Neural progenitor cell (in vitro differentiated cells): ENCODE measurements around the gene GHR. TPM values are rescaled to one million over a fixed set of nuclear protein-coding genes. Genes with fewer than 3 reads are reported as not detected.

ENCODE experiments used
- DNase-seq: peaks from one replicate; pipeline ENCODE4 v3.0.0-alpha.2; 2016; ENCODE audit warnings: low spot score
- H2AFZ ChIP-seq: fragments of 200-600 bp; sonication (generic); replicated peaks from 2 replicates; pipeline ENCODE4 v1.6.1; 2016; ENCODE audit warnings: antibody characterized with exemption
- H3F3A ChIP-seq: fragments of 200-600 bp; sonication (generic); 2 replicates; pipeline ENCODE4 v1.6.1; 2016; ENCODE audit warnings: antibody characterized with exemption, low read depth
- H3K27ac ChIP-seq: fragments of 200-600 bp; sonication (generic); 2 replicates; pipeline ENCODE4 v1.5.1; 2016; ENCODE audit warnings: mild to moderate bottlenecking
- H3K27me3 ChIP-seq: fragments of 200-600 bp; sonication (generic); 2 replicates; pipeline ENCODE4 v1.6.1; 2016; ENCODE audit warnings: mild to moderate bottlenecking, moderate library complexity
- H3K36me3 ChIP-seq: fragments of 200-600 bp; sonication (generic); 2 replicates; pipeline ENCODE4 v1.5.1; 2016
- H3K4me1 ChIP-seq: fragments of 200-600 bp; sonication (generic); 2 replicates; pipeline ENCODE4 v1.6.1; 2016; ENCODE audit warnings: mixed run types
- H3K4me2 ChIP-seq: fragments of 200-600 bp; sonication (generic); 2 replicates; pipeline ENCODE4 v1.6.1; 2016
- H3K4me3 ChIP-seq: fragments of 200-600 bp; sonication (generic); 2 replicates; pipeline ENCODE4 v1.5.1; 2016
- H3K79me2 ChIP-seq: fragments of 200-600 bp; sonication (generic); 2 replicates; pipeline ENCODE4 v1.6.1; 2016; ENCODE audit warnings: low read depth
- H3K9ac ChIP-seq: fragments of 200-600 bp; sonication (generic); 2 replicates; pipeline ENCODE4 v1.6.1; 2016
- H3K9me3 ChIP-seq: fragments of 200-600 bp; sonication (generic); 2 replicates; pipeline ENCODE4 v1.5.1; 2016; ENCODE audit warnings: low read depth
- H4K20me1 ChIP-seq: fragments of 200-600 bp; sonication (generic); 2 replicates; pipeline ENCODE4 v1.6.1; 2016; ENCODE audit warnings: low read depth
- H3K27ac Mint-ChIP-seq: 3 replicates; pipeline ENCODE4 v1.8.0; 2021; ENCODE audit warnings: mixed read lengths
- H3K27me3 Mint-ChIP-seq: 2 replicates; pipeline ENCODE4 v1.8.0; 2022; ENCODE audit warnings: low read depth, mild to moderate bottlenecking, inconsistent platforms, moderate library complexity, mixed read lengths; ENCODE audit not compliant: insufficient read depth
- H3K36me3 Mint-ChIP-seq: 3 replicates; pipeline ENCODE4 v1.8.0; 2021; ENCODE audit warnings: mixed read lengths
- H3K4me1 Mint-ChIP-seq: 3 replicates; pipeline ENCODE4 v1.8.0; 2021; ENCODE audit warnings: mixed read lengths
- H3K4me3 Mint-ChIP-seq: 3 replicates; pipeline ENCODE4 v1.8.0; 2021; ENCODE audit warnings: mild to moderate bottlenecking, moderate library complexity, mixed read lengths
- H3K9me3 Mint-ChIP-seq: 3 replicates; pipeline ENCODE4 v1.8.0; 2020; ENCODE audit warnings: mixed read lengths
- CTCF ChIP-seq: fragments of 200-600 bp; sonication (generic); IDR thresholded peaks from 2 replicates; pipeline ENCODE4 v1.5.1; 2017; ENCODE audit warnings: antibody characterized with exemption, mild to moderate bottlenecking
- EZH2 ChIP-seq: fragments of 200-600 bp; sonication (generic); IDR thresholded peaks from 2 replicates; pipeline ENCODE4 v1.6.1; 2017; ENCODE audit warnings: antibody characterized with exemption, mild to moderate bottlenecking, moderate library complexity
- EZH2phosphoT487 ChIP-seq: fragments of 200-600 bp; sonication (generic); IDR thresholded peaks from 2 replicates; pipeline ENCODE4 v1.6.1; 2017; ENCODE audit warnings: antibody characterized with exemption
- total RNA-seq: library from RNA; depleted of rRNA; stranded (reverse); fragments of >200 nt; gene quantifications from 2 replicates; pipeline ENCODE4 v1.2.3, GENCODE V29; 2015; ENCODE audit warnings: low replicate concordance

GHR gene
- total RNA-seq, 1 donor from 2014 or later, result 0.07 TPM

GRCh38 chr5:42498000-42498399 is 74.8 kb downstream of the GHR start:
- no peak for DNase-seq
- Histone ChIP-seq H3K27ac (no peak overlapping the region), H3K4me1 (peaks cover 12% of the 10 kb centered on the region), H4K20me1 (no peaks in the 10 kb centered on the region), H3K4me3 (no peak overlapping the region), H3K9me3 (no peaks in the 10 kb centered on the region), H3K79me2 (no peaks in the 10 kb centered on the region), H3K9ac (no peak overlapping the region), H3K27me3 (no peaks in the 10 kb centered on the region), H3F3A (no peaks in the 10 kb centered on the region), H3K4me2 (no peak overlapping the region), H3K36me3 (no peaks in the 10 kb centered on the region), H2AFZ (no peak overlapping the region)
- H3K27me3 Mint-ChIP-seq, result no peaks in the 10 kb centered on the region
- H3K4me1 Mint-ChIP-seq, result peaks cover 16% of the 10 kb centered on the region
- H3K36me3 Mint-ChIP-seq, result no peaks in the 10 kb centered on the region
- H3K9me3 Mint-ChIP-seq, result no peaks in the 10 kb centered on the region
- no peak for TF ChIP-seq CTCF
- TF ChIP-seq EZH2phosphoT487, result no peak
- TF ChIP-seq EZH2, result no peak
- H3K4me3 Mint-ChIP-seq, result no peak overlapping the region
- H3K27ac Mint-ChIP-seq, result no peak overlapping the region

GRCh38 chr5:42499016-42499415 is 75.8 kb downstream of the GHR start:
- Histone ChIP-seq H3K9me3 (no peaks in the 10 kb centered on the region), H3K9ac (no peak overlapping the region), H4K20me1 (no peaks in the 10 kb centered on the region), H2AFZ (no peak overlapping the region), H3K4me3 (no peak overlapping the region), H3K36me3 (no peaks in the 10 kb centered on the region), H3K27ac (no peak overlapping the region), H3F3A (no peaks in the 10 kb centered on the region), H3K4me2 (no peak overlapping the region), H3K4me1 (peaks cover 12% of the 10 kb centered on the region), H3K79me2 (no peaks in the 10 kb centered on the region), H3K27me3 (no peaks in the 10 kb centered on the region)
- H3K4me1 Mint-ChIP-seq, result peaks cover 16% of the 10 kb centered on the region
- TF ChIP-seq EZH2phosphoT487 (no peak), EZH2 (no peak), CTCF (no peak)
- no peak overlapping the region for H3K4me3 Mint-ChIP-seq
- no peak overlapping the region for H3K27ac Mint-ChIP-seq
- no peaks in the 10 kb centered on the region for H3K36me3 Mint-ChIP-seq
- H3K9me3 Mint-ChIP-seq, result no peaks in the 10 kb centered on the region
- H3K27me3 Mint-ChIP-seq, result no peaks in the 10 kb centered on the region
- DNase-seq, result no peak

GRCh38 chr5:42500003-42500599 is 76.9 kb downstream of the GHR start:
- no peak overlapping the region for H3K9ac ChIP-seq
- H3K36me3 Mint-ChIP-seq, result no peaks in the 10 kb centered on the region
- peaks cover 12% of the 10 kb centered on the region for H3K4me1 ChIP-seq
- TF ChIP-seq CTCF, result no peak
- no peak for TF ChIP-seq EZH2
- TF ChIP-seq EZH2phosphoT487, result no peak
- no peak overlapping the region for H3K4me2 ChIP-seq
- no peaks in the 10 kb centered on the region for H4K20me1 ChIP-seq
- H3K27ac Mint-ChIP-seq, result no peak overlapping the region
- H3K9me3 Mint-ChIP-seq, result no peaks in the 10 kb centered on the region
- H3K4me1 Mint-ChIP-seq, result peaks cover 13% of the 10 kb centered on the region
- no peaks in the 10 kb centered on the region for H3K27me3 Mint-ChIP-seq
- H3K36me3 ChIP-seq, result no peaks in the 10 kb centered on the region
- DNase-seq, result no peak
- no peaks in the 10 kb centered on the region for H3K9me3 ChIP-seq
- H3K4me3 Mint-ChIP-seq, result no peak overlapping the region
- H3K27ac ChIP-seq, result no peak overlapping the region
- H3K79me2 ChIP-seq, result no peaks in the 10 kb centered on the region
- no peak overlapping the region for H3K4me3 ChIP-seq
- no peaks in the 10 kb centered on the region for H3F3A ChIP-seq
- no peak overlapping the region for H2AFZ ChIP-seq
- no peaks in the 10 kb centered on the region for H3K27me3 ChIP-seq
